Parathyroid adenoma (tissue), 2 donors: ENCODE data around the gene SAPCD2.

ENCODE experiments used
- H2AFZ ChIP-seq: fragments of 300-600 bp; sonication (generic); one replicate; pipeline ENCODE4 v1.7.0; 2017; ENCODE audit warnings: antibody characterized with exemption, mild to moderate bottlenecking
- H3K27ac ChIP-seq: fragments of 300-600 bp; sonication (generic); one replicate; pipeline ENCODE4 v1.7.0; 2017
- H3K27me3 ChIP-seq: fragments of 300-600 bp; sonication (generic); one replicate; pipeline ENCODE4 v1.7.0; 2017; ENCODE audit warnings: low read length; ENCODE audit not compliant: control insufficient read depth, insufficient read depth
- H3K36me3 ChIP-seq: fragments of 300-600 bp; sonication (generic); one replicate; pipeline ENCODE4 v1.7.0; 2017; ENCODE audit warnings: low read length; ENCODE audit not compliant: control insufficient read depth, insufficient read depth
- H3K4me1 ChIP-seq: fragments of 300-600 bp; sonication (generic); one replicate; pipeline ENCODE4 v1.7.0; 2017; ENCODE audit warnings: control low read depth
- H3K4me2 ChIP-seq: fragments of 300-600 bp; sonication (generic); one replicate; pipeline ENCODE4 v1.7.0; 2017; ENCODE audit warnings: low read length
- H3K4me3 ChIP-seq: fragments of 300-600 bp; sonication (generic); one replicate; pipeline ENCODE4 v1.7.0; 2017; ENCODE audit warnings: low read depth, low read length
- H3K79me2 ChIP-seq: fragments of 300-600 bp; sonication (generic); one replicate; pipeline ENCODE4 v1.7.0; 2017; ENCODE audit warnings: control low read depth
- H3K9ac ChIP-seq: fragments of 300-600 bp; sonication (generic); one replicate; pipeline ENCODE4 v1.7.0; 2017; ENCODE audit warnings: mild to moderate bottlenecking
- H3K9me3 ChIP-seq: fragments of 300-600 bp; sonication (generic); one replicate; pipeline ENCODE4 v1.7.0; 2017; ENCODE audit warnings: low read length; ENCODE audit not compliant: control insufficient read depth
- CTCF ChIP-seq: fragments of 300-600 bp; sonication (generic); IDR thresholded peaks from one replicate; pipeline ENCODE4 v1.7.0; 2017; ENCODE audit warnings: antibody characterized with exemption, mild to moderate bottlenecking
- donor health status: primary hyperparathyroidism.

SAPCD2 gene

GRCh38 chr9:137058521-137059234, 11.7 kb downstream of the SAPCD2 start:
- TF ChIP-seq CTCF, result no peak
- H3K4me1 ChIP-seq, result no peaks in the 10 kb centered on the region
- H3K27ac ChIP-seq, result no peak overlapping the region
- H3K9ac ChIP-seq, result no peak overlapping the region
- no peaks in the 10 kb centered on the region for H3K9me3 ChIP-seq
- H2AFZ ChIP-seq, result no peak overlapping the region
- no peaks in the 10 kb centered on the region for H3K36me3 ChIP-seq
- H3K27me3 ChIP-seq, result no peaks in the 10 kb centered on the region
- H3K79me2 ChIP-seq, result no peaks in the 10 kb centered on the region
- no peak overlapping the region for H3K4me2 ChIP-seq
- H3K4me3 ChIP-seq, result no peak overlapping the region

GRCh38 chr9:137057545-137057944, 12.8 kb downstream of the SAPCD2 start:
- Histone ChIP-seq H3K9ac (no peak overlapping the region), H3K4me3 (no peak overlapping the region), H3K27ac (no peak overlapping the region), H3K4me2 (no peak overlapping the region), H3K27me3 (no peaks in the 10 kb centered on the region), H3K79me2 (no peaks in the 10 kb centered on the region), H3K4me1 (no peaks in the 10 kb centered on the region), H3K9me3 (no peaks in the 10 kb centered on the region), H2AFZ (no peak overlapping the region), H3K36me3 (no peaks in the 10 kb centered on the region)
- no peak for TF ChIP-seq CTCF

- no peak overlapping the region for H2AFZ ChIP-seq
- no peaks in the 10 kb centered on the region for H3K9me3 ChIP-seq
- H3K27me3 ChIP-seq, result no peaks in the 10 kb centered on the region
- H3K27ac ChIP-seq, result no peak overlapping the region
- H3K79me2 ChIP-seq, result no peaks in the 10 kb centered on the region
- H3K9ac ChIP-seq, result no peak overlapping the region
- no peak overlapping the region for H3K4me3 ChIP-seq
- no peaks in the 10 kb centered on the region for H3K4me1 ChIP-seq
- no peak for TF ChIP-seq CTCF
- no peaks in the 10 kb centered on the region for H3K36me3 ChIP-seq
- no peak overlapping the region for H3K4me2 ChIP-seq
Observed at GRCh38 chr9:137056739-137057415, 13.5 kb downstream of the SAPCD2 start.

DNA sequence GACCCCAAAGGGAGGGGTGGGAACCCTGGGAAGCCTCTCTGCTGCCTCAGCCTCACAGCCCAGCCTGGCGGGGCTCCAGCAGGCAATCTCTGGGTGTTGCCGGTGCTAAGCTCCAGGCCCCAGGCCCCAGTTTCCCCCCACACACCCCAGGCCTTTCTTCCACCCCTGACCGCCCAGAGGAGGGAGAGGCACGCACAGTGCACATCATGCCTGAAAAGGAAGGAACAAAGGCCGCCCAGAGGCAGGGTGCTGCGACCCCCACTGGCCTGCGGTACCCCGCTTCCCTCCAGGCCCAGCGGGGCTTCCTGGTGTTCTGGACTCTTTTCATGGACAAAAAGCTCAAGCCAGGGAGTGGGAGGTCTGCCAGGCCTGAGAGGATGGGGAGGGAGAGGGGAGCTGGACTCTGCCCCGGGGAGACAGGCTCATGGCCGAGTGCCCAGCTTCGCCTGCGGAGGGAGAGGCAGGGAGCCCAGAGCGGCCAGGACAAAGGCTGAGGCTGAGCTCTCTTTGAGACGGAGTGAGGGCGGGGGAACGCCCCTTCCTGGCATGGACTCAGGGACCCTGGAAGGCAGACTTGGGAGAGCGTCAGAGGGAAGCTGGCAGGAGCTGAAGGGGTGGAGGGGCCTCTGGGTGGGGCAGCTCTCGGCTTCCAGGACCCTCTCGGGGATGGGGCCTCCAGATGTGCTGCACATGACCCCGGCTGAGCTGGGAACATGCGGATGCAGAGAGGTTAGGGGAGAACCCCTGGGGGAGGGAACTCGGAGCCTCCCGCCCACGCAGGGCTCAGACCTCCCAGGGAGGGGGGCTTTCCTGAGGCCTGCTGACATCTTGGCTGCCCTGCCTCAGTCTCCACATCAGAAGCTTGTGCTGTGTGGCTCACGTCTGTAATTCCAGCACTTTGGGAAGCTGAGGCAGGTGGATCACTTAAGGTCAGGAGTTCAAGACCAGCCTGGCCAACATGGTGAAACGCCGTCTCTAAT, 14.7 kb downstream of the SAPCD2 start:
- Histone ChIP-seq H3K27me3 (no peaks in the 10 kb centered on the region), H3K79me2 (no peaks in the 10 kb centered on the region), H3K4me1 (no peaks in the 10 kb centered on the region), H2AFZ (no peak overlapping the region), H3K4me3 (no peak overlapping the region), H3K4me2 (no peak overlapping the region), H3K9ac (no peak overlapping the region), H3K9me3 (no peaks in the 10 kb centered on the region), H3K27ac (no peak overlapping the region), H3K36me3 (no peaks in the 10 kb centered on the region)
- no peak for TF ChIP-seq CTCF
